Suprapubic skin (tissue), 4 donors: Measurements from ENCODE around the gene CCDC178.

Experiments used
- EP300 ChIP-seq: sonication (generic); formaldehyde crosslinking; IDR thresholded peaks from one replicate; pipeline ENCODE4 v1.6.1; 2017; ENCODE audit warnings: antibody characterized with exemption
- POLR2A ChIP-seq, 2 donors: fragments of 450-650 bp; IDR thresholded peaks; one replicate each; pipeline ENCODE4 v1.6.1; 2017; ENCODE audit warnings: antibody characterized with exemption in 2 of 2, mild to moderate bottlenecking in 2 of 2, moderate library complexity in 2 of 2
- POLR2AphosphoS5 ChIP-seq, 3 donors: sonication (generic); formaldehyde crosslinking; IDR thresholded peaks; one replicate each; pipeline ENCODE4 v1.6.1; 2017; ENCODE audit warnings: antibody characterized with exemption in 3 of 3
- TF ChIP-seq, protein P1 (sequence below), 2 donors: fragments of 200-600 bp in 1 of 2; fragments of 450-650 bp in 1 of 2; sonication (generic) in 1 of 2; IDR thresholded peaks; one replicate each; pipeline ENCODE4 v1.5.1; 2016 to 2019; ENCODE audit warnings: antibody characterized with exemption in 2 of 2, mild to moderate bottlenecking in 1 of 2, moderate library complexity in 1 of 2

DNA sequence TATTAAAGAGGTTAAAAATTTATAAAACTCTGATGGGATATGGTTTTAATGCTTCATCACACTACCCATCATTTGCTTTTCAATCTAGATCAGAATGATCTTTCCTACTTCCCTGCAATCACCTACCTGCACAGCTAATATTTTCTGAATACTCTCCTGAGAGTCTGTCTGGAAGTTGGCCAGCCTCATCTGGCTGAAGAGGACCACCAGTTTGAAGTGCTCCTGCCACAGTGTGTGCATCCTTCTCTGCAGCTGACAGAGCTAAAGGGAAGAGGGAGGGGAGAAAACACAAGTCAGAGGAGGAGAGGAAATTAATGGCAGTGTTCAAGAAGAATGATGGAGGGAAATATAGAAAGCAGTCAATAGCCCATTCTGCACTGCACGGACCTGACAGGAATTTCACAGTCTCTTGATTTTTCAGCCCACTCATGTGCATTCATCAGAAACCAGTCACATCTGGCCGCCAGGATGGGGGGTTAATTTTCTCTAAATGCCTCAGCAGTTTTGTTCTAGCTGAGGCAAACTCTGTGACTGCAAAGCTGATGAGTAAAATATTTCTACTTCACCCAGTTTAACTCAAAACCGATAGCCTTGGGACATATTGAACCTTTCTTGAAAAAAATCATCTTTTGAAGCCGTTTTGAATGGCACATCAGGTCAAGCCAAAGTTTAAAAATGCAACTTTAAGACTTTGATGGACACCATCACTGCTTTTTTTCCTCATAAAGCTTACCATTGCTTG is 465.9 kb downstream of the CCDC178 start:
- no peak for TF ChIP-seq POLR2A (IDR thresholded peaks at IDR 0.05)
- TF ChIP-seq, protein P1, sequence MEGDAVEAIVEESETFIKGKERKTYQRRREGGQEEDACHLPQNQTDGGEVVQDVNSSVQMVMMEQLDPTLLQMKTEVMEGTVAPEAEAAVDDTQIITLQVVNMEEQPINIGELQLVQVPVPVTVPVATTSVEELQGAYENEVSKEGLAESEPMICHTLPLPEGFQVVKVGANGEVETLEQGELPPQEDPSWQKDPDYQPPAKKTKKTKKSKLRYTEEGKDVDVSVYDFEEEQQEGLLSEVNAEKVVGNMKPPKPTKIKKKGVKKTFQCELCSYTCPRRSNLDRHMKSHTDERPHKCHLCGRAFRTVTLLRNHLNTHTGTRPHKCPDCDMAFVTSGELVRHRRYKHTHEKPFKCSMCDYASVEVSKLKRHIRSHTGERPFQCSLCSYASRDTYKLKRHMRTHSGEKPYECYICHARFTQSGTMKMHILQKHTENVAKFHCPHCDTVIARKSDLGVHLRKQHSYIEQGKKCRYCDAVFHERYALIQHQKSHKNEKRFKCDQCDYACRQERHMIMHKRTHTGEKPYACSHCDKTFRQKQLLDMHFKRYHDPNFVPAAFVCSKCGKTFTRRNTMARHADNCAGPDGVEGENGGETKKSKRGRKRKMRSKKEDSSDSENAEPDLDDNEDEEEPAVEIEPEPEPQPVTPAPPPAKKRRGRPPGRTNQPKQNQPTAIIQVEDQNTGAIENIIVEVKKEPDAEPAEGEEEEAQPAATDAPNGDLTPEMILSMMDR (IDR thresholded peaks at IDR 0.05): no peak
- no peak for TF ChIP-seq POLR2AphosphoS5 (IDR thresholded peaks at IDR 0.05)
- no peak for TF ChIP-seq EP300
